ENCODE measurements around the gene HSF2. TPM values are rescaled to one million over a fixed set of nuclear protein-coding genes. Genes with fewer than 3 reads are reported as not detected.

Gene HSF2
- total and polyA plus RNA-seq, 8 donors, result 2.7 to 8.6 (median 3.8) TPM

- ATAC-seq (no peak), FAIRE-seq (no peak), DNase-seq (no peak)
- Histone ChIP-seq H3K27me3 (no peaks in the 10 kb centered on the region), H3K27ac (no peak overlapping the region), H3K4me1 (no peaks in the 10 kb centered on the region), H3K4me3 (no peak overlapping the region), H3K9me3 (no peaks in the 10 kb centered on the region), H3K36me3 (no peaks in the 10 kb centered on the region)
- TF ChIP-seq CTCF (IDR thresholded peaks at IDR 0.05), result no peak
- intact Hi-C loops (cut with DNase I), result loop anchor here in 1 of 3 donors (10.0 kb wide), 1 partner anchor 146 kb away; no protein-coding TSS in a partner anchor
- WGBS, 2 donors, result 96 to 98% methylated on average over 2 of the region's 2 CpGs
Observed at GRCh38 chr6:122388945-122389344, 10.5 kb upstream of the HSF2 start.

- FAIRE-seq, result peak; percentile 43
- WGBS, 2 donors, result 50 to 51% methylated on average over 4 of the region's 4 CpGs
- Histone ChIP-seq H3K4me3 (no peak overlapping the region), H3K4me1 (no peaks in the 10 kb centered on the region), H3K27me3 (no peaks in the 10 kb centered on the region), H3K36me3 (no peaks in the 10 kb centered on the region), H3K9me3 (no peaks in the 10 kb centered on the region), H3K27ac (no peak overlapping the region)
- ATAC-seq, result no peak
- no peak for TF ChIP-seq CTCF (IDR thresholded peaks at IDR 0.05)
- intact Hi-C loops (cut with DNase I), result loop anchor here in 1 of 3 donors (10.0 kb wide), 1 partner anchor 145 kb away; no protein-coding TSS in a partner anchor
- DNase-seq, result no peak
Observed at GRCh38 chr6:122389704-122390372, 9.6 kb upstream of the HSF2 start.

GRCh38 chr6:122392564-122393350, 6.7 kb upstream of the HSF2 start:
- Histone ChIP-seq H3K36me3 (no peaks in the 10 kb centered on the region), H3K27me3 (no peaks in the 10 kb centered on the region), H3K9me3 (no peaks in the 10 kb centered on the region), H3K4me3 (no peak overlapping the region), H3K27ac (no peak overlapping the region), H3K4me1 (no peaks in the 10 kb centered on the region)
- no peak for TF ChIP-seq CTCF (IDR thresholded peaks at IDR 0.05)
- WGBS, 2 donors, result 82 to 83% methylated on average over 6 of the region's 6 CpGs
- DNase-seq (no peak), FAIRE-seq (no peak), ATAC-seq (no peak)
- intact Hi-C loops (cut with DNase I), result no loop called here

- Histone ChIP-seq H3K4me1 (no peaks in the 10 kb centered on the region), H3K4me3 (no peak overlapping the region), H3K27ac (no peak overlapping the region), H3K36me3 (no peaks in the 10 kb centered on the region), H3K9me3 (no peaks in the 10 kb centered on the region), H3K27me3 (no peaks in the 10 kb centered on the region)
- no peak for FAIRE-seq
- DNase-seq, result no peak
- no peak for TF ChIP-seq CTCF (IDR thresholded peaks at IDR 0.05)
- 72 to 83% methylated on average over 8 of the region's 8 CpGs for WGBS, 2 donors
- intact Hi-C loops (cut with DNase I), result no loop called here
- ATAC-seq, result no peak
Observed at GRCh38 chr6:122393351-122393896, 6.0 kb upstream of the HSF2 start.

All from pancreas (tissue), 10 donors.